Forelimb muscle (tissue), 1 donor: Measurements from ENCODE around the gene UCK1. TPM values are rescaled to one million over a fixed set of nuclear protein-coding genes. Genes with fewer than 3 reads are reported as not detected.
A peak's percentile ranks its signal among the peaks of the same experiment; 100 is the strongest.

Source experiments
- DNase-seq: peaks from one replicate; pipeline ENCODE4 v3.0.0-alpha.2; 2013; ENCODE audit warnings: low read depth
- polyA plus RNA-seq: library from polyadenylated mRNA; unstranded; fragments of 120-200 nt; gene quantifications from one replicate; pipeline ENCODE4 v1.2.1, GENCODE V29; 2013; ENCODE audit not compliant: insufficient read length

Gene UCK1
- 24.8 TPM for polyA plus RNA-seq

GRCh38 chr9:131530920-131531832, at the start of gene UCK1:
Gene UCK1 (minus strand): TSS chr9:131531263. CDS start chr9:131531174, 89 bp downstream.
- peak; percentile 16 for DNase-seq

GRCh38 chr9:131580358-131580757, 49.3 kb upstream of the UCK1 start:
- no peak for DNase-seq

- no peak for DNase-seq
Measured at GRCh38 chr9:131579789-131580211, 48.7 kb upstream of the UCK1 start.

- DNase-seq, result no peak
Measured at GRCh38 chr9:131578731-131579504, 47.9 kb upstream of the UCK1 start.

- no peak for DNase-seq
Measured at GRCh38 chr9:131578021-131578420, 47.0 kb upstream of the UCK1 start.

- DNase-seq, result no peak
Measured at GRCh38 chr9:131577005-131578000, 46.2 kb upstream of the UCK1 start.

GRCh38 chr9:131575946-131576853, 45.1 kb upstream of the UCK1 start:
- no peak for DNase-seq

GRCh38 chr9:131574730-131575640, 43.9 kb upstream of the UCK1 start:
- DNase-seq, result no peak

- no peak for DNase-seq
Measured at GRCh38 chr9:131567910-131568309, 36.8 kb upstream of the UCK1 start.

- DNase-seq, result no peak
Measured at GRCh38 chr9:131566158-131566557, 35.1 kb upstream of the UCK1 start.

GRCh38 chr9:131565369-131565768, 34.3 kb upstream of the UCK1 start:
- DNase-seq, result no peak

- DNase-seq, result no peak
Measured at GRCh38 chr9:131562032-131562959, 31.2 kb upstream of the UCK1 start.

- DNase-seq, result no peak
Measured at GRCh38 chr9:131559421-131560000, 28.4 kb upstream of the UCK1 start.

GRCh38 chr9:131557855-131558548, 26.9 kb upstream of the UCK1 start:
- no peak for DNase-seq

GRCh38 chr9:131555841-131556673, 25.0 kb upstream of the UCK1 start:
- no peak for DNase-seq

- no peak for DNase-seq
Measured at GRCh38 chr9:131554843-131555351, 23.8 kb upstream of the UCK1 start.
